Uterus (tissue), 2 donors: ENCODE measurements around the gene HOXA6.

Experiments
- CTCF ChIP-seq, 4 experiments: fragments of 200-600 bp in 2 of 4; fragments of 450-650 bp in 2 of 4; sonication (generic) in 2 of 4; IDR thresholded peaks; one replicate each; pipeline ENCODE4 v1.5.1; 2016 to 2019; ENCODE audit warnings: antibody characterized with exemption in 4 of 4, mild to moderate bottlenecking in 2 of 4, moderate library complexity in 1 of 4
- POLR2A ChIP-seq, 2 donors: fragments of 450-650 bp; IDR thresholded peaks; one replicate each; pipeline ENCODE4 v1.6.1; 2016; ENCODE audit warnings: antibody characterized with exemption in 2 of 2, mild to moderate bottlenecking in 1 of 2, moderate library complexity in 1 of 2

- TF ChIP-seq CTCF (IDR thresholded peaks at IDR 0.05) (peak; percentile 78 to 90 (median 82)), POLR2A (IDR thresholded peaks at IDR 0.05) (peak; percentile 78 to 82)
Measured at GRCh38 chr7:27150568-27151340, 3.2 kb upstream of the HOXA6 start.
